Fibroblast of the aortic adventitia (primary cell): ENCODE results near the gene G6PC2. TPM values are rescaled to one million over a fixed set of nuclear protein-coding genes. Genes with fewer than 3 reads are reported as not detected.
"Not testable (repeated sequence)": the region's sequence is repeated elsewhere in the genome, so short reads cannot be mapped to it uniquely, and the experiment has no call there.

Source experiments
- DNase-seq: peaks from one replicate; pipeline ENCODE4 v3.0.0-alpha.2; 2010; ENCODE audit warnings: low read depth
- H3K4me3 ChIP-seq: 2 replicates; pipeline ENCODE4 v1.5.1; 2011; ENCODE audit warnings: low read depth, mild to moderate bottlenecking, control low read depth, low read length, moderate library complexity
- CTCF ChIP-seq: IDR thresholded peaks from 2 replicates; pipeline ENCODE4 v1.5.1; 2011; ENCODE audit warnings: mild to moderate bottlenecking, low read length, control low read depth, inconsistent platforms; ENCODE audit not compliant: insufficient read depth
- total RNA-seq: library from RNA; depleted of rRNA; stranded (reverse); fragments of >200 nt; gene quantifications from 2 replicates; pipeline ENCODE4 v1.2.3, GENCODE V29; 2012; ENCODE audit warnings: low replicate concordance

The G6PC2 gene
- total RNA-seq, 1 donor: not detected

- no peak overlapping the region for H3K4me3 ChIP-seq
- no peak for DNase-seq
- TF ChIP-seq CTCF: no peak
Observed at GRCh38 chr2:168930242-168930641, 29.2 kb downstream of the G6PC2 start.

GRCh38 chr2:168932174-168932573 lies 31.1 kb downstream of the G6PC2 start:
- H3K4me3 ChIP-seq, DNase-seq: not testable (repeated sequence)

- no peak overlapping the region for H3K4me3 ChIP-seq
- no peak for TF ChIP-seq CTCF
- no peak for DNase-seq
Observed at GRCh38 chr2:168934826-168935225, 33.7 kb downstream of the G6PC2 start.

- no peak for TF ChIP-seq CTCF
Observed at GRCh38 chr2:168935810-168936581, 34.9 kb downstream of the G6PC2 start.

GRCh38 chr2:168939061-168939460 lies 38.0 kb downstream of the G6PC2 start:
- H3K4me3 ChIP-seq: no peak overlapping the region

More at GRCh38 chr2:168935810-168936581, 34.9 kb downstream of the G6PC2 start:
- no peak for DNase-seq
- H3K4me3 ChIP-seq: no peak overlapping the region

GRCh38 chr2:168939918-168940317 lies 38.8 kb downstream of the G6PC2 start:
- DNase-seq: no peak
- H3K4me3 ChIP-seq: no peak overlapping the region
- no peak for TF ChIP-seq CTCF

More at GRCh38 chr2:168939061-168939460, 38.0 kb downstream of the G6PC2 start:
- no peak for TF ChIP-seq CTCF
- no peak for DNase-seq

- no peak overlapping the region for H3K4me3 ChIP-seq
- no peak for TF ChIP-seq CTCF
- DNase-seq: no peak
Observed at GRCh38 chr2:168941297-168941696, 40.2 kb downstream of the G6PC2 start.
